ENCODE data around the gene CSMD2.

The CSMD2 gene

GRCh38 chr1:33650708-33651107 lies 514.3 kb downstream of the CSMD2 start:
- no peaks in the 10 kb centered on the region for H3K9me2 ChIP-seq (replicated peaks; ENCODE audit: insufficient read depth, low read length)
- H3K9ac ChIP-seq (ENCODE audit: low read length), result no peak overlapping the region
- TF ChIP-seq EZH2phosphoT487 (IDR thresholded peaks at IDR 0.05; ENCODE audit: low read length) (no peak), CTCF (IDR thresholded peaks at IDR 0.05; ENCODE audit: low read length) (no peak), EZH2 (optimal IDR thresholded peaks at IDR 0.05; ENCODE audit: low read depth, low read length) (no peak)
- H4K20me1 ChIP-seq (ENCODE audit: insufficient read depth, low read length), result no peaks in the 10 kb centered on the region
- H3K4me2 ChIP-seq (ENCODE audit: low read depth, low read length), result no peak overlapping the region
- no peaks in the 10 kb centered on the region for H3K4me1 ChIP-seq (ENCODE audit: low read length)
- H3F3A ChIP-seq (ENCODE audit: insufficient read depth, low read length), result no peaks in the 10 kb centered on the region
- H2AFZ ChIP-seq (ENCODE audit: low read length), result no peak overlapping the region
- no peaks in the 10 kb centered on the region for H3K9me3 ChIP-seq (replicated peaks; ENCODE audit: insufficient read depth, low read length)
- H3K27me3 ChIP-seq (replicated peaks; ENCODE audit: insufficient read depth, low read length), result peaks cover 60% of the 10 kb centered on the region
- H3K4me3 ChIP-seq (ENCODE audit: low read length), result no peak overlapping the region
- no peak for DNase-seq
- no peaks in the 10 kb centered on the region for H3K36me3 ChIP-seq (replicated peaks; ENCODE audit: insufficient read depth, low read length)
- no peak overlapping the region for H3K27ac ChIP-seq (ENCODE audit: low read length)
- H3K79me2 ChIP-seq (ENCODE audit: low read length), result no peaks in the 10 kb centered on the region

- no peaks in the 10 kb centered on the region for H3K36me3 ChIP-seq (replicated peaks; ENCODE audit: insufficient read depth, low read length)
- peaks cover 57% of the 10 kb centered on the region for H3K27me3 ChIP-seq (replicated peaks; ENCODE audit: insufficient read depth, low read length)
- TF ChIP-seq EZH2 (optimal IDR thresholded peaks at IDR 0.05; ENCODE audit: low read depth, low read length) (no peak), EZH2phosphoT487 (IDR thresholded peaks at IDR 0.05; ENCODE audit: low read length) (no peak), CTCF (IDR thresholded peaks at IDR 0.05; ENCODE audit: low read length) (no peak)
- no peak overlapping the region for H3K4me3 ChIP-seq (ENCODE audit: low read length)
- no peak overlapping the region for H3K27ac ChIP-seq (ENCODE audit: low read length)
- H4K20me1 ChIP-seq (ENCODE audit: insufficient read depth, low read length), result no peaks in the 10 kb centered on the region
- no peaks in the 10 kb centered on the region for H3K79me2 ChIP-seq (ENCODE audit: low read length)
- H3K9ac ChIP-seq (ENCODE audit: low read length), result no peak overlapping the region
- H3F3A ChIP-seq (ENCODE audit: insufficient read depth, low read length), result no peaks in the 10 kb centered on the region
- H3K9me2 ChIP-seq (replicated peaks; ENCODE audit: insufficient read depth, low read length), result no peaks in the 10 kb centered on the region
- no peak overlapping the region for H3K4me2 ChIP-seq (ENCODE audit: low read depth, low read length)
- no peaks in the 10 kb centered on the region for H3K4me1 ChIP-seq (ENCODE audit: low read length)
- H2AFZ ChIP-seq (ENCODE audit: low read length), result no peak overlapping the region
- H3K9me3 ChIP-seq (replicated peaks; ENCODE audit: insufficient read depth, low read length), result no peaks in the 10 kb centered on the region
- no peak for DNase-seq
These were observed 515.3 kb downstream of the CSMD2 start for GRCh38 chr1:33649759-33650158.

GRCh38 chr1:33643216-33643615 lies 521.8 kb downstream of the CSMD2 start:
- TF ChIP-seq CTCF (IDR thresholded peaks at IDR 0.05; ENCODE audit: low read length) (no peak), EZH2 (optimal IDR thresholded peaks at IDR 0.05; ENCODE audit: low read depth, low read length) (no peak)
- no peaks in the 10 kb centered on the region for H3K9me3 ChIP-seq (replicated peaks; ENCODE audit: insufficient read depth, low read length)
- H3K27me3 ChIP-seq (replicated peaks; ENCODE audit: insufficient read depth, low read length), result peaks cover 51% of the 10 kb centered on the region
- H2AFZ ChIP-seq (ENCODE audit: low read length), result no peak overlapping the region
- no peak overlapping the region for H3K27ac ChIP-seq (ENCODE audit: low read length)
- H3K4me2 ChIP-seq (ENCODE audit: low read depth, low read length), result no peak overlapping the region
- DNase-seq, result no peak
- no peaks in the 10 kb centered on the region for H3K79me2 ChIP-seq (ENCODE audit: low read length)
- H3K4me3 ChIP-seq (ENCODE audit: low read length), result no peak overlapping the region
- H3K36me3 ChIP-seq (replicated peaks; ENCODE audit: insufficient read depth, low read length), result no peaks in the 10 kb centered on the region
- H3K9me2 ChIP-seq (replicated peaks; ENCODE audit: insufficient read depth, low read length), result no peaks in the 10 kb centered on the region
- no peak overlapping the region for H3K9ac ChIP-seq (ENCODE audit: low read length)
- no peaks in the 10 kb centered on the region for H3F3A ChIP-seq (ENCODE audit: insufficient read depth, low read length)
- no peaks in the 10 kb centered on the region for H4K20me1 ChIP-seq (ENCODE audit: insufficient read depth, low read length)
- H3K4me1 ChIP-seq (ENCODE audit: low read length), result no peaks in the 10 kb centered on the region

Data from MM.1S (cell line).